22Rv1 (cell line): ENCODE results near the gene CFAP90.

Experiments
- CTCF ChIP-seq: fragments of 450-650 bp; IDR thresholded peaks from 2 replicates; pipeline ENCODE4 v1.5.1; 2017; ENCODE audit warnings: mild to moderate bottlenecking
- ZFX ChIP-seq: fragments of 450-650 bp; IDR thresholded peaks from 2 replicates; pipeline ENCODE4 v1.6.1; 2017; ENCODE audit warnings: antibody characterized with exemption, borderline replicate concordance

GRCh38 chr5:7823594-7823993 lies 27.3 kb downstream of the CFAP90 start:
- TF ChIP-seq CTCF (no peak), ZFX (no peak)
